IMR-90 (cell line): ENCODE measurements around the gene STK35. TPM values are rescaled to one million over a fixed set of nuclear protein-coding genes. Genes with fewer than 3 reads are reported as not detected.

Experiments
- ATAC-seq: fragments of 200-7000 bp; cut with Tn5 transposase; 2 replicates; pipeline ENCODE4 v1.9.1; 2020; ENCODE audit warnings: low read depth, mild to moderate bottlenecking, moderate library complexity
- BruUV-seq: library from RNA; stranded (reverse); fragments of 400-500 nt; replicated peaks from 2 replicates; lab custom pipeline; 2021; lab: Mats Ljungman, UMichigan
- CTCF ChIA-PET: fragments of 300-600 bp; formaldehyde crosslinking; extraction: SDS; loops from one replicate; lab custom pipeline; 2021; ENCODE audit warnings: antibody characterized with exemption; lab: Yijun Ruan, JAX
- POLR2A ChIA-PET: fragments of 300-600 bp; sonication (Branson Sonifier 250); formaldehyde crosslinking; loops from one replicate; lab custom pipeline; 2022; ENCODE audit warnings: antibody characterized with exemption; ENCODE audit not compliant: unreplicated experiment; lab: Charles Lee
- DNase-seq: peaks from one replicate; pipeline ENCODE4 v3.0.0; 2013
- H2AFZ ChIP-seq: replicated peaks from 2 replicates; pipeline ENCODE3; 2013; ENCODE audit warnings: low read length, mild to moderate bottlenecking; ENCODE audit not compliant: poor library complexity
- H2AK5ac ChIP-seq: 2 replicates; pipeline ENCODE4 v1.6.1; 2013; ENCODE audit warnings: low read depth, low read length, inconsistent platforms
- H2AK9ac ChIP-seq: replicated peaks from 2 replicates; pipeline ENCODE3; 2013; ENCODE audit warnings: mild to moderate bottlenecking, low read depth, low read length, moderate library complexity; ENCODE audit not compliant: poor library complexity
- H2BK120ac ChIP-seq: 2 replicates; pipeline ENCODE4 v1.6.1; 2013; ENCODE audit warnings: low read depth, low read length, inconsistent platforms
- H2BK15ac ChIP-seq: 3 replicates; pipeline ENCODE4 v1.6.1; 2013; ENCODE audit warnings: low read depth, low read length, inconsistent platforms
- H2BK20ac ChIP-seq: 2 replicates; pipeline ENCODE4 v1.6.1; 2013; ENCODE audit warnings: low read depth, mild to moderate bottlenecking, inconsistent platforms, low read length, moderate library complexity
- H2BK5ac ChIP-seq: 2 replicates; pipeline ENCODE4 v1.6.1; 2013; ENCODE audit warnings: mild to moderate bottlenecking, low read depth, low read length, inconsistent platforms; ENCODE audit not compliant: poor library complexity, severe bottlenecking
- H3K14ac ChIP-seq: replicated peaks from 2 replicates; pipeline ENCODE4 v1.6.1; 2013; ENCODE audit warnings: low read depth, low read length, inconsistent platforms
- H3K18ac ChIP-seq: 2 replicates; pipeline ENCODE4 v1.6.1; 2013; ENCODE audit warnings: low read depth, low read length, control low read depth
- H3K23ac ChIP-seq: 2 replicates; pipeline ENCODE4 v1.6.1; 2013; ENCODE audit warnings: low read depth, low read length, inconsistent platforms
- H3K27ac ChIP-seq: 2 replicates; pipeline ENCODE4 v1.5.1; 2013; ENCODE audit warnings: mild to moderate bottlenecking, control low read depth, low read length; ENCODE audit not compliant: insufficient read depth
- H3K27me3 ChIP-seq: 2 replicates; pipeline ENCODE4 v1.6.1; 2013; ENCODE audit warnings: low read length; ENCODE audit not compliant: control insufficient read depth, insufficient read depth
- H3K36me3 ChIP-seq: 2 replicates; pipeline ENCODE4 v1.6.1; 2013; ENCODE audit warnings: low read length, mixed read lengths; ENCODE audit not compliant: control insufficient read depth, insufficient read depth
- H3K4ac ChIP-seq: 2 replicates; pipeline ENCODE4 v1.6.1; 2013; ENCODE audit warnings: low read depth, low read length, inconsistent platforms
- H3K4me1 ChIP-seq: 2 replicates; pipeline ENCODE4 v1.6.1; 2013; ENCODE audit warnings: low read length, mixed read lengths; ENCODE audit not compliant: control insufficient read depth, insufficient read depth
- H3K4me2 ChIP-seq: 2 replicates; pipeline ENCODE4 v1.6.1; 2013; ENCODE audit warnings: low read depth, mild to moderate bottlenecking, control low read depth, low read length, moderate library complexity
- H3K4me3 ChIP-seq: 2 replicates; pipeline ENCODE4 v1.5.1; 2013; ENCODE audit warnings: low read depth, mild to moderate bottlenecking, control low read depth, low read length, moderate library complexity; ENCODE audit not compliant: insufficient read depth
- H3K56ac ChIP-seq: 2 replicates; pipeline ENCODE4 v1.6.1; 2013; ENCODE audit warnings: low read length, inconsistent platforms; ENCODE audit not compliant: insufficient read depth; ENCODE audit errors: extremely low read depth
- H3K79me1 ChIP-seq, 2 experiments: 2 replicates each; pipeline ENCODE4 v1.6.1; 2013; ENCODE audit warnings: low read length in 2 of 2, inconsistent platforms in 1 of 2, low read depth in 1 of 2
- H3K9ac ChIP-seq: 2 replicates; pipeline ENCODE4 v1.6.1; 2013; ENCODE audit warnings: low read depth, low read length, control low read depth
- H3K9me1 ChIP-seq: 2 replicates; pipeline ENCODE4 v1.6.1; 2013; ENCODE audit warnings: low read length, inconsistent platforms; ENCODE audit not compliant: insufficient read depth
- H3K9me3 ChIP-seq: 2 replicates; pipeline ENCODE4 v1.6.1; 2013; ENCODE audit warnings: low read length; ENCODE audit not compliant: control insufficient read depth, insufficient read depth
- H4K20me1 ChIP-seq: 2 replicates; pipeline ENCODE4 v1.6.1; 2013; ENCODE audit warnings: low read length, inconsistent platforms; ENCODE audit not compliant: insufficient read depth
- H4K5ac ChIP-seq: 2 replicates; pipeline ENCODE4 v1.6.1; 2013; ENCODE audit warnings: mild to moderate bottlenecking, low read depth, low read length, control low read depth
- H4K8ac ChIP-seq, 2 experiments: 2 replicates each; pipeline ENCODE4 v1.6.1; 2013; ENCODE audit warnings: low read depth in 2 of 2, low read length in 2 of 2, control low read depth in 1 of 2, inconsistent platforms in 1 of 2
- H4K91ac ChIP-seq: 2 replicates; pipeline ENCODE4 v1.6.1; 2013; ENCODE audit warnings: low read depth, low read length, inconsistent platforms; ENCODE audit not compliant: insufficient read depth
- BHLHE40 ChIP-seq: fragments of 150-350 bp; IDR thresholded peaks from 2 replicates; pipeline ENCODE4 v1.6.1; 2016; ENCODE audit warnings: mild to moderate bottlenecking, low read depth, low read length
- CEBPB ChIP-seq: IDR thresholded peaks from 2 replicates; pipeline ENCODE4 v1.6.1; 2012; ENCODE audit warnings: low read depth, low read length, improper control_type of control experiment
- CHD1 ChIP-seq: IDR thresholded peaks from 2 replicates; pipeline ENCODE4 v1.6.1; 2012; ENCODE audit warnings: low read depth, low read length, improper control_type of control experiment
- CTCF ChIP-seq: conservative IDR thresholded peaks from 2 replicates; pipeline ENCODE4 v1.5.1; 2012; ENCODE audit warnings: mild to moderate bottlenecking, low read depth, low read length, improper control_type of control experiment
- ELK1 ChIP-seq: fragments of 150-350 bp; IDR thresholded peaks from 2 replicates; pipeline ENCODE4 v1.6.1; 2016; ENCODE audit warnings: low read depth, mild to moderate bottlenecking, low read length, moderate library complexity, borderline replicate concordance
- FOS ChIP-seq: fragments of 150-350 bp; IDR thresholded peaks from 2 replicates; pipeline ENCODE4 v1.6.1; 2016; ENCODE audit warnings: low read depth, low read length
- MAFK ChIP-seq: IDR thresholded peaks from 2 replicates; pipeline ENCODE4 v1.6.1; 2012; ENCODE audit warnings: low read depth, low read length, improper control_type of control experiment
- MXI1 ChIP-seq: IDR thresholded peaks from 2 replicates; pipeline ENCODE4 v1.6.1; 2012; ENCODE audit warnings: low read depth, mild to moderate bottlenecking, low read length, moderate library complexity, borderline replicate concordance
- NFE2L2 ChIP-seq: fragments of 150-350 bp; IDR thresholded peaks from 2 replicates; pipeline ENCODE4 v1.6.1; 2016; ENCODE audit warnings: low read depth, mild to moderate bottlenecking, low read length
- RCOR1 ChIP-seq: IDR thresholded peaks from 2 replicates; pipeline ENCODE4 v1.6.1; 2012; ENCODE audit warnings: mild to moderate bottlenecking, low read length, improper control_type of control experiment; ENCODE audit not compliant: insufficient replicate concordance
- SMC3 ChIP-seq: fragments of 150-350 bp; IDR thresholded peaks from 2 replicates; pipeline ENCODE4 v1.6.1; 2016; ENCODE audit warnings: low read depth, mild to moderate bottlenecking, antibody characterized with exemption, low read length, moderate library complexity
- USF2 ChIP-seq: fragments of 150-350 bp; IDR thresholded peaks from 2 replicates; pipeline ENCODE4 v1.6.1; 2017; ENCODE audit warnings: mild to moderate bottlenecking, antibody characterized with exemption, low read length, low read depth
- WGBS, 2 experiments: methylation state at CpG; one replicate each; pipeline versions ENCODE4 v1.1.5 to v1.1.7; 2013; ENCODE audit warnings: missing lambda C conversion rate in 2 of 2; ENCODE audit not compliant: insufficient read length in 1 of 2; ENCODE audit errors: extremely low coverage in 2 of 2; 5-methylcytosine and 5-hydroxymethylcytosine counted together
- dilution Hi-C: fragments of 300-500 bp; cut with HindIII; formaldehyde crosslinking; loops from one replicate; pipeline ENCODE4 v1.14.3; 2018; ENCODE audit warnings: low sequenced_read_pairs; ENCODE audit not compliant: unreplicated experiment
- in situ Hi-C: fragments of 300-500 bp; cut with MboI; formaldehyde crosslinking; loops from 3 replicates; pipeline ENCODE4 v1.14.3; 2019; ENCODE audit warnings: low sequenced_read_pairs, inconsistent platforms, mixed read lengths
- intact Hi-C: fragments of 100-400 bp; cut with micrococcal nuclease; formaldehyde crosslinking; loops from 2 replicates; pipeline ENCODE4 v1.10.0; 2022
- polyA plus RNA-seq, 3 experiments: library from polyadenylated mRNA; depleted of rRNA; stranded (reverse); fragments of >200 nt; gene quantifications; 2 replicates each; pipeline ENCODE4 v1.2.3, GENCODE V29; 2012; ENCODE audit warnings: low replicate concordance in 1 of 3
- total RNA-seq: library from RNA; depleted of rRNA; stranded (reverse); fragments of >200 nt; gene quantifications from 2 replicates; pipeline ENCODE4 v1.2.3, GENCODE V29; 2012

Gene STK35
- total and polyA plus RNA-seq, 2 of the 4 experiments (the other 2 are of a cell fraction): 11.1 to 12.0 TPM

GRCh38 chr20:2125474-2126112 is 24.0 kb downstream of the STK35 start:
- in situ Hi-C loops: no loop called here

More at GRCh38 chr20:2125474-2126112, 24.0 kb downstream of the STK35 start:
- ChIA-PET CTCF (interaction anchor here (0.8 kb wide), 1 partner anchor 36 kb away, joined by 3 read pairs; no protein-coding TSS in a partner anchor), POLR2A (no interaction called here)
- H4K91ac ChIP-seq: no peak overlapping the region
- H2BK20ac ChIP-seq: no peak overlapping the region
- intact Hi-C loops (no loop called here), dilution Hi-C loops (no loop called here)
- no peak overlapping the region for H3K18ac ChIP-seq
- peaks cover 68% of the 10 kb centered on the region for H4K20me1 ChIP-seq
- H2BK5ac ChIP-seq: no peak overlapping the region
- H3K4me3 ChIP-seq: no peak overlapping the region
- no peak overlapping the region for H4K8ac ChIP-seq
- no peak overlapping the region for H3K27ac ChIP-seq
- H3K4ac ChIP-seq: no peak overlapping the region
- no peak overlapping the region for H2AK5ac ChIP-seq
- no peak overlapping the region for H2AK9ac ChIP-seq
- no peaks in the 10 kb centered on the region for H3K27me3 ChIP-seq
- H3K36me3 ChIP-seq: 0 out of 2 replicates have a peak, but pooled peaks cover 2% of the 10 kb centered on the region
- no peak overlapping the region for H3K56ac ChIP-seq
- H3K14ac ChIP-seq: no peak overlapping the region
- no peak overlapping the region for H2AFZ ChIP-seq
- no peak overlapping the region for H3K4me2 ChIP-seq
- DNase-seq: no peak
- no peak overlapping the region for H2BK120ac ChIP-seq
- WGBS, 2 experiments: 80% methylated on average over 2 of the region's 7 CpGs; no CpG with 5 or more reads in 1 of the 2 experiments
- H4K5ac ChIP-seq: no peak overlapping the region
- no TSS peak for BruUV-seq
- no peak for ATAC-seq
- H3K23ac ChIP-seq: no peak overlapping the region
- no peaks in the 10 kb centered on the region for H3K9me3 ChIP-seq
- TF ChIP-seq SMC3: no peak
- no peak for TF ChIP-seq ELK1
- TF ChIP-seq CHD1: no peak
- no peak for TF ChIP-seq FOS
- no peak for TF ChIP-seq NFE2L2
- no peak for TF ChIP-seq BHLHE40
- no peak for TF ChIP-seq MAFK
- no peak for TF ChIP-seq RCOR1
- TF ChIP-seq USF2: no peak
- no peak for TF ChIP-seq CEBPB
- TF ChIP-seq MXI1: no peak
- TF ChIP-seq CTCF: no peak
- peaks cover 7% of the 10 kb centered on the region for H3K4me1 ChIP-seq
- no peak overlapping the region for H3K9ac ChIP-seq
- H2BK15ac ChIP-seq: no peak overlapping the region
- H3K79me1 ChIP-seq: peaks cover 53 to 95% of the 10 kb centered on the region in 2 experiments
- H3K9me1 ChIP-seq: peaks cover 26% of the 10 kb centered on the region
